ENCODE data around the gene POLR2C. TPM values are rescaled to one million over a fixed set of nuclear protein-coding genes. Genes with fewer than 3 reads are reported as not detected.

Gene POLR2C
- total RNA-seq, 2 donors from 2014 or later = 72.0 to 88.3 TPM

GRCh38 chr16:57482845-57483545 is 20.5 kb downstream of the POLR2C start:
- Mint-ChIP-seq H3K27ac (no peak overlapping the region), H3K9me3 (no peaks in the 10 kb centered on the region), H3K4me1 (peaks cover 28% of the 10 kb centered on the region), H3K27me3 (ENCODE audit: insufficient read depth) (peaks cover 26% of the 10 kb centered on the region), H3K4me3 (no peak overlapping the region), H3K36me3 (ENCODE audit: low read depth) (no peaks in the 10 kb centered on the region)
- DNase-seq = peak; percentile 38
- WGBS, 2 experiments (ENCODE audit: insufficient coverage in 1 of 2, insufficient read length in 1 of 2) = 91 to 93% methylated on average over 11 to 13 of the region's 14 CpGs
- H3K9me3 ChIP-seq (ENCODE audit: control insufficient read depth, low read length) = no peaks in the 10 kb centered on the region
- H3K9ac ChIP-seq (ENCODE audit: extremely low read depth, low read length, poor library complexity, severe bottlenecking) = no peak overlapping the region
- H3K27ac ChIP-seq (ENCODE audit: low read depth, low read length) = no peak overlapping the region
- H3K4me3 ChIP-seq (ENCODE audit: low read length) = no peak overlapping the region
- no peak for TF ChIP-seq CTCF (conservative IDR thresholded peaks at IDR 0.05)
- H3K36me3 ChIP-seq (ENCODE audit: control insufficient read depth, insufficient read depth, low read length) = no peaks in the 10 kb centered on the region
- H3K4me1 ChIP-seq (ENCODE audit: control insufficient read depth, insufficient read depth, low read length) = peaks cover under 1% of the 10 kb centered on the region
- H3K27me3 ChIP-seq (ENCODE audit: control insufficient read depth, insufficient read depth, low read length, poor library complexity, severe bottlenecking) = peaks cover 5% of the 10 kb centered on the region

GRCh38 chr16:57483725-57484514 is 21.4 kb downstream of the POLR2C start:
- Histone ChIP-seq H3K27me3 (ENCODE audit: control insufficient read depth, insufficient read depth, low read length, poor library complexity, severe bottlenecking) (peaks cover 5% of the 10 kb centered on the region), H3K4me1 (ENCODE audit: control insufficient read depth, insufficient read depth, low read length) (no peaks in the 10 kb centered on the region), H3K36me3 (ENCODE audit: control insufficient read depth, insufficient read depth, low read length) (no peaks in the 10 kb centered on the region), H3K9ac (ENCODE audit: extremely low read depth, low read length, poor library complexity, severe bottlenecking) (no peak overlapping the region), H3K9me3 (ENCODE audit: control insufficient read depth, low read length) (no peaks in the 10 kb centered on the region), H3K4me3 (ENCODE audit: low read length) (no peak overlapping the region), H3K27ac (ENCODE audit: low read depth, low read length) (no peak overlapping the region)
- Mint-ChIP-seq H3K36me3 (ENCODE audit: low read depth) (no peaks in the 10 kb centered on the region), H3K27me3 (ENCODE audit: insufficient read depth) (peaks cover 21% of the 10 kb centered on the region), H3K27ac (no peak overlapping the region), H3K4me3 (no peak overlapping the region), H3K9me3 (no peaks in the 10 kb centered on the region), H3K4me1 (peaks cover 25% of the 10 kb centered on the region)
- DNase-seq = peak; percentile 34
- TF ChIP-seq CTCF (conservative IDR thresholded peaks at IDR 0.05) = no peak
- WGBS, 2 experiments (ENCODE audit: insufficient coverage in 1 of 2, insufficient read length in 1 of 2) = 89 to 96% methylated on average over 6 to 19 of the region's 19 CpGs

- H3K27me3 Mint-ChIP-seq (ENCODE audit: insufficient read depth) = peaks cover 18% of the 10 kb centered on the region
- no peak for TF ChIP-seq CTCF (conservative IDR thresholded peaks at IDR 0.05)
- peaks cover 5% of the 10 kb centered on the region for H3K27me3 ChIP-seq (ENCODE audit: control insufficient read depth, insufficient read depth, low read length, poor library complexity, severe bottlenecking)
- H3K4me3 ChIP-seq (ENCODE audit: low read length) = no peak overlapping the region
- peak overlapping the region; percentile 80 for H3K4me3 Mint-ChIP-seq
- H3K4me1 Mint-ChIP-seq = peaks cover 22% of the 10 kb centered on the region
- H3K36me3 ChIP-seq (ENCODE audit: control insufficient read depth, insufficient read depth, low read length) = no peaks in the 10 kb centered on the region
- 89 to 90% methylated on average over 7 to 8 of the region's 8 CpGs for WGBS, 2 experiments (ENCODE audit: insufficient coverage in 1 of 2, insufficient read length in 1 of 2)
- peaks cover 4% of the 10 kb centered on the region for H3K9me3 ChIP-seq (ENCODE audit: control insufficient read depth, low read length)
- H3K27ac Mint-ChIP-seq = no peak overlapping the region
- no peak overlapping the region for H3K27ac ChIP-seq (ENCODE audit: low read depth, low read length)
- DNase-seq = no peak
- H3K9me3 Mint-ChIP-seq = peaks cover 5% of the 10 kb centered on the region
- no peak overlapping the region for H3K9ac ChIP-seq (ENCODE audit: extremely low read depth, low read length, poor library complexity, severe bottlenecking)
- no peaks in the 10 kb centered on the region for H3K4me1 ChIP-seq (ENCODE audit: control insufficient read depth, insufficient read depth, low read length)
- H3K36me3 Mint-ChIP-seq (ENCODE audit: low read depth) = no peaks in the 10 kb centered on the region
These were observed 22.1 kb downstream of the POLR2C start for GRCh38 chr16:57484515-57485005.

All from endodermal cell (in vitro differentiated cells).